GM03348 (cell line): ENCODE results near the gene SRGN.
A peak's percentile ranks its signal among the peaks of the same experiment; 100 is the strongest.

ENCODE experiments used
- DNase-seq: peaks from one replicate; pipeline ENCODE4 v3.0.0; 2012; ENCODE audit warnings: low spot score

The SRGN gene

DNA sequence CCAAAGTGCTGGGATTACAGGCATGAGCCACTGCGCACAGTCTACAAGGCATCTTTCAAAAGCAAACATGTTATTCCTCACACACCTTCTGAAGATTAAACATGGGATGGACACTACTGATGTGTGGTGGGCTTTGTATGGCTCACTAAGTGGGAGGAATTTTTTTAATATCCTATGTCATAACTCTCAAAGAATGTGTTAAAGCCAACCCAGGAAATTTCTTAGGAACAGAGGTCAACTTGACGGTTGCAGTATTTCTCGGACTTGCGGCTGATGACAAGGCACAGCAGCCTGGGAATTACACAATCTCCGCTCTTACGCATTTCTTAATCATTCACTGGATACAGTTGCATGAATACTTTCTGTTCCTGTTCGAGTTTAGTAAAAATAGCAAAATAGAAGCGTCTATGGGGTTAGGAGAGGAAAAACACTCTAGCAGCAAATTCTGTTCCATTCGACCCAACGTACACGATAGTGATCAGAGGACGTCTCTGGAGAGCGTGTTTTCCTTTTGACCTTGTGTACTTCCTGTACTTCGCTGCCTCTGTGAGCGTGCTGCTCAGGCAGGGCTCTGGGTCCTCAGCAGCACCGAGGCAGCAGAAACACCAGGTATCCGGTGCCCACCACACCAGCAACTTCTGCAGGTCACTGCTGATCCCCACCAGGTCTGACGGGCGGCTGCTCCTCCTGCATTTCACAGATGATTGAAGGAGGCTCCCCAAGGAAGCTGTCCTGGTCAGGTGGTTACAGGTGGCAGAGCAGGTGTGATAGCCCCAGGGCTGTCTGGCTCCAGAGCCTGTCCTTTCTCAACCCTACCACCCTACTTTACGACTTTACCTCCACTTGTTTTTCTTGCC lies 26.4 kb upstream of the SRGN start:
- peak; percentile 81 for DNase-seq

GRCh38 chr10:69062901-69063300 lies 25.0 kb upstream of the SRGN start:
- DNase-seq, result no peak

DNA sequence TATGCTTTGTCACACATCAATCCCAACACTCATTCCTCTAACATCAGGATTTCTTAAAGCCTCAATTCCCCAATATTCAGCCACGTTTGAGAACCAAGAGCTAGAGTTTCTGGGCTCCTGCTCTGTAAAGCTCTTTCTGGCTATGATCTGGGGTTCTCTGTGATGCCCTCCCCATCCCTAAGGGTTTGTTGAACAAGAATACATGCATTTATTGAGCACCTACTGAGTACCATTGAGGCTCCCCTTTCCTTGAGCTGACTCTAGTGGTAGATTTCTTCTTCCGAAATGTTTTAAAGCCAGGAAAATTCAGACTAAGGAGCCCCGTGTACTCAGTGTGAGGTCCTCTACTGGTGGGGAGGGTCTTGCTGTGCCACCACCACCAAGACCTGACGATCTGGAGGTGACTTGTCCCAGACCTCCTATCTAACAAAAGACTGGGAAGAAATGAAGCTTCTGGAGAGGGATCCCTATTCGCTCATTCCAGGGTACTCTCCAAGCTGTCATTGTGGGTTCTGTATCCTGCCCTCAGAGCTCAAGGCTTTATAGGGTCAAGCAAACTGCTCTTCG lies 23.1 kb upstream of the SRGN start:
- no peak for DNase-seq

DNA sequence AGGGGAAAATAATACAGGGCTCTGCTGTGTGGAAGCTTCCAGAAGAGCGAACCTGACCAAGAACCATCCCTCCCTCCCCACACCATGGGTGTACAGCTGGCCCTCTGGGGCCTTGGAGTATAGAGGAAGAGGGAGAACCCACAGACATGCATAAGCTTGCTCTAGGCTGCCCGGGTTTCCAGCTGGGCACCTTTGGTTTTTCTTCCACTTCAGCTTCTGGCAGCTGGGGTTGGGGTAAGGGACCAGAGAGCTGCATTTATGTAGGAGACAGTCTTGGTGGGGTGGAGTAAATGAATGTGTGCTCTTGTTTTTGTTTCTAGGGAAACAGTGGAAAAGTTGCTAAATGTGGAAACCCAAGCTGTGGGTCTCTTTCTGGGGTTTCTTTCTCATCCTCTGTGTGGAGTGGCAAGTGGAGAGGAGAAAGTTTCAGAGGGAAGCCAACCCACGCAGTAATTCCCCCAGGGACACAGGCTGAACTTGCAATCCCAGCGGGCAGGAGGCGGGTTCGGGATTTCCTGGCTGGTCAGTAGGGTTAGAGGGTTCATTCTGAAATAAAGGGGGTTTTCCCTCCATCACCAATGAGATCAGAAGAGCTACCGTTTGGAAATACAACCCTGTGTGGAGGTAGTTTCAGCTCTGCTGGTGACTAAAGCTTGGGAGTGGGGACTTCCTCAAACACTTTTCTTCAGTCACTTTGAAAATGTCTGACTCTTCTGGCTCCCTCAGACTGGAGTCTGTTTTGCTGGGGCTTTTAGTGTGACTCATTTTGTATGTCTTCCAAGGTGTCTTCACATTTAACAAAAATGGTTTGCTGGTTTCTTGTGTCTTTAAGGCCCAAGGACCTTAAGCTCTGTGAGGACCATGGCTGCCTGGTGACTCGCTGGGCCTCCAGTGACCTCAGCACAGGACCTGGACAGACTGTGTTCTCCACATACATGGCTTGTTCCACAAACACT lies 22.2 kb upstream of the SRGN start:
- DNase-seq, result peak; percentile 58

- DNase-seq, result no peak
Observed at GRCh38 chr10:69067189-69067588, 20.7 kb upstream of the SRGN start.

- DNase-seq, result no peak
Observed at GRCh38 chr10:69068549-69068948, 19.4 kb upstream of the SRGN start.

DNA sequence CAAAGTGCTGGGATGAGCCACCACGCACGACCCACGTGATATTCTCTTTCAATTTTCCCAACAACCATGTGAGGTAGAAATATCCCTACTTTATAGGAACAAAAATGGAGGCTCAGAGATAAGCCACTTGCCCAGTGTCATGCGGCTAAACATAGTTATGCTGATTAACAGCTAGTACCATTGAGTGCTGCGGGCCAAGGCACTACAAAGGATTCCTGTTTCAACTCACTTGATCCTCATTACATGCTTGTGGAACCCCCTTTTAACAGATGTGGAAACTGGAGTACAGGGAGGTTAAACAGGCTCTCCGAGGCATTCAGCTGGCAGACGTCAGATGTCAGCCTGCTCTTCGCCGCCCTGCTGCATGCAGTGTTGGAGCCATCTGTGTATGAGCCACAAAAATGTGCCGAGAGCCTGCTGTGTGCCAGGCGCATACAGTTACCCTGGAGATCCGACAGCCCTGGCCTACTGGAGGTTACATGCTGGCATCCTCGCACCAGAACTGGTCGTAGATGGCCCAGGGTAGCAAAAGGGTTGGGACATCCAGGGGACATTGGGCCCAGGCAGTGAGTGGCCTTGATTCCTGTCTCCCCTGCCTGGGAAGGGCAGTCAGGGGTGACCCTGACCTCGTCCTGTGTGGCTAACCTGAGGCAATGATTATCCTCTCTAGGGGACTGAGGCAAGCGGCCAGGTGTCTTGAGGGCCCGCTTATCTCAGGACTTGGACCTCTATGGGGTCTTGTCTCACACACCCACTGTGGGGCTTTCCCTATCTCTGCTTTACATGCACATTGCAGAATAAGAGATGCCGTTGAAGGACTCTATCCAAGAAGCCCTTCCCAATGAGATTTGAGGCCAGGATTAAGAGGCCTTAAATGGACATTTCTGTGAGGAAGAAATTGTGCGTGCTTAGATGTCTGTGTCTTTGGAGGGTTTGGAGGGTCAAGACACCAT lies 18.5 kb upstream of the SRGN start:
- peak; percentile 59 for DNase-seq

- no peak for DNase-seq
Observed at GRCh38 chr10:69070951-69071350, 17.0 kb upstream of the SRGN start.

GRCh38 chr10:69071610-69072009 lies 16.3 kb upstream of the SRGN start:
- DNase-seq, result no peak

DNA sequence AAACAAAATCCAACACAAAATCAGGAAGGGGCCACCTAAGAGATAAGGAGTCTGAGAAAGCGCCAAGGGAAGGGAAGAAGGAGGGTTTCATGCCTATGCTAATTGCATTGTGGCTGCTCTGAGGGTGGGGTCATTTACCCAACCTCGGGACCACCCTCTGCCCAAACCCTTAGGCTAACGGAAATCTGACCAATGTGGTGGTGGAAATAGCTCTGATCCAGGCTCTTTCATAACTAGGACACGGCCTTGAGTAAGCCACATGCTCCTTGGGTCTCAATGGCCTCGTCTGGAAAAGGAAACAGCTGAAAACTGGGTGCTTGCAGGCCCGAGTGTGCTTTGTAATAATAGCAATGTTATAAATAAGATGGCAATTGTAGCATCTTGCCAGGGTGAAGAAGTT lies 14.9 kb upstream of the SRGN start:
- no peak for DNase-seq

GRCh38 chr10:69073736-69074364 lies 14.1 kb upstream of the SRGN start:
- no peak for DNase-seq

GRCh38 chr10:69074532-69074931 lies 13.4 kb upstream of the SRGN start:
- DNase-seq, result no peak

GRCh38 chr10:69075431-69075830 lies 12.5 kb upstream of the SRGN start:
- DNase-seq, result no peak

DNA sequence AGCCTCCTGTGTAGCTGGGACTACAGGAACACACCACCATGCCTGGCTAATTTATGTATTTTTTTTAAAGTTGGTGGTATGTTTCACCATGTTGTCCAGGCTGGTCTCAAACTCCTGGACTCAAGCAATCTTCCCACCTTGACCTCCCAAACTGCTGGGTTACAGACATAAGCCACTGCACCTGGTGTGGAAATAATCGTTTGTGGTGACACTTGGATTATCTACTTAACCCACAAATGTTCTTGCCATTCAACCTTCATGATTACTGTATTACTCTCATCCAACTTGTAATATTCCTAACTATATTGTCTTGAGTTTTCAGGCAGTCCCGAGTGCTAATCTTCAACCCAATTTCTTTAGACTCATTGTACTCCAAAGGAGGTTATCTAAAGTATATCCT lies 9.6 kb upstream of the SRGN start:
- no peak for DNase-seq

- DNase-seq, result no peak
Observed at GRCh38 chr10:69080226-69080625, 7.7 kb upstream of the SRGN start.

DNA sequence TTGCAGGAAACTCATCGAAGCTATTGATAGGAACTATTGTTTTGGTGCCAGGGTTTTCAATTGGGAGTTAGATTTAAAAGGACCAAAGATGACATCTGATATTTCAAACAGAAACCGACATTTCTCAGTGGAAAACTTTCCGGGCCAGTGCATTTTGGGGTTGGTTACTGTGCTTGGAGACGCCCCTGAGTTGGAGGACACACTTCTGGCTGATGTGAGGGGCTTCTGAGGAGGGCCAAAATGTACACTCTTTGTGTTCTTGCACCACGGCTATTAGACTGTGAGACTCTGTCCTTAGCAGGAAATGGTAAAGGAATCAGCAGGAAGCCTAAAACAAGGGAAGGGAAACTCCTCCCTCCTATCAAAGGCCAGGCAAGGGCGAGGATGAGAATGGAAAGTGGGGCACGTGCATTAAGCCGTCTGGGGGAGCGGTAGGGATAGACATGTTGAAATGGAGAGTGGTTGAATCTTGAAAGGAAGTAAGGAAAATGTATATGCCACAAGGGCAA lies 1.8 kb upstream of the SRGN start:
- DNase-seq, result peak; percentile 29

DNA sequence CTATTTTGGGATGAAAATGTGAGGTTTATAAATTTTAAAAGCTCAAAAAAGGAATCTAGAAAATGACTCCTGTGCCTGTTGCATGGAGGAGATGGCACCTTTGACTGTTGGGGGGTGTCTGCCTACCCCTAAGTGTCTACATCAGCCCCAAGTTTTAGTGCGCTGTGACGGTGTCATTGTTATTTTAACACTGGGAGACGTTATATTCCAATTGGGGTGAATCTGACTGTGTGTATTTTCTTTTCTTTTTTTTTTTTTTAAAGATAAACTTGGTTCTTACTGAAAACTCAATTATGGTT lies 517 bp downstream of the SRGN start:
- no peak for DNase-seq

DNA sequence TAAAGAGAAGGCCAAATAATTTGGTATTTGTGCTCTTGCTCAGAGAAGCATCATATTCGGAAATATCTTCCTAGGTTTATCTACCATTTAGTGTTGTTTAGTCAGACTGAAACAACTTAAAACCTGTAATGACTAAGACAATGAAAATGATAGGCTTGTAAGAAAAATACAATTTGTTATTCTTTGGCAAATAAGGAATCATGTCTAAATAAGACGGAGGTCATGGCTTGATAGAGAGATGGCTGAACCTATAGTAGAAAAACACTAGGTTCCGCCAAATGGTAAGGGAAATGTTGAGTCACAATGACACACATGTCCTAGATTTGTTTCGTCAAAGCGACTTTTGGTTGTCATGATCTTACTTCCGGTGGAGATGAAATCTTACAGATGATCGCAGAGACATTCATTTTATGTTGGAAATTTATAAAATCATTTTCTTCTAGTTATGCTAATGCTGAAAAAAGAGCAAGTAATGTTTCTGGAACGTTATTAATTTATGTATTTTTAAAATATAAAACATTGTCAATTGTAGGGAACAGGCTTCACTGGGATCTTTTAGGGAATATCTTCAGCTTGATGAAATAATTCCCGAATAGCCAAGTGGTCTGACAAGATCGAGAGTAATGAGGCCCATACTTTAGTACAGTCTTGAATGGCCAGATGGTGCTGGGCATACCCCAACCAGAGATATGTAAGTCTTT lies 1.0 kb downstream of the SRGN start:
- no peak for DNase-seq

DNA sequence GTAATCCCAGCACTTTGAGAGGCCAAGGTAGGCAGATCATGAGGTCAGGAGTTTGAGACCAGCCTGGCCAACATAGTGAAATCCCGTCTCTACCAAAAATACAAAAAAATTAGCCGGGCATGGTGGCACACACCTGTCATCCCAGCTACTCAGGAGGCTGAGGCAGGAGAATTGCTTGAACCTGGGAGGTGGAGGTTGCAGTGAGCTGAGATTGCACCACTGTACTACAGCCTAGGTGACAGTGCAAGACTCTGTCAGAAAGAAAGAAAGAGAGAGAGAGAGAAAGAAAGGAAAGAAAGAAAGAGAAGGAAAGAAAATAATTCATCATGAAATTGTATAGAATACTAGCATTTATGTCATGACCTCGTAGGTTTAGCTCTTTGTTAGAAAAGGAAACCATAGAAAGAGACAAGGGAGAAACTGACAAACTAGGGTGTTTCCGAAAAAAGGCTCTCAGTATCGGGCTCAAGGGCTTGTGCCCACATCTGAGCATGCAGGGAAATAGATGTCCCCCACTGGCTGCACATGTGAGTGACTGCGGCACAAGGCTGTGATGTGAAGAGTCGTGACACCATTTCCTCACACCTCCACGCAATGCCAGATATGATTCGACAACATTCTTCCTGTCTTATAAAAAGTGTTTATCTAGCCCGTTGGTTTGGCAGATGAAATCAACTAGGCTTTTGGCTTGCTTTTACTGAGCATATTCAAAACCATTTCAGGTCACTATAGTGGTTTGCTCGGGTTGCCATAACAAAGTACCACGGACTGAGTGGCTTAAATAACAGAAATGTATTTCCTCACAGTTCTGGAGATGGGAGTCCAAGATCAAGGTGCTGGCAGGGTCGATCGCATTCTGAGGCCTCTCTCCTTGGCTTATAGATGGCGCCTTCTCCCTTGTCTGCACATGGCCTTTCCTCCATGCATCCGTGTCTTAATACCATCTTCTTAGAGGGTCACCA lies 2.0 kb downstream of the SRGN start:
- no peak for DNase-seq
